Natural killer cell (primary cell): ENCODE measurements around the gene PML. TPM values are rescaled to one million over a fixed set of nuclear protein-coding genes. Genes with fewer than 3 reads are reported as not detected.
"Not testable (repeated sequence)": the region's sequence is repeated elsewhere in the genome, so short reads cannot be mapped to it uniquely, and the experiment has no call there.

ENCODE experiments used
- ATAC-seq, 3 donors: fragments of 150-1000 bp in 2 of 3; fragments of 200-7000 bp in 1 of 3; cut with Tn5 transposase; 1 replicate in 1 of 3; 2 replicates in 2 of 3; pipeline ENCODE4 v1.10.0; 2021; ENCODE audit warnings: mild to moderate bottlenecking in 2 of 3, moderate library complexity in 2 of 3
- DNase-seq, 2 donors: peaks; one replicate each; pipeline versions ENCODE4 v3.0.0 to v3.0.0-alpha.2; 2013 to 2021; ENCODE audit warnings: mixed read lengths in 1 of 2
- H3K27ac ChIP-seq: one replicate; pipeline ENCODE4 v1.5.1; 2013; ENCODE audit warnings: mild to moderate bottlenecking, low read length
- H3K27me3 ChIP-seq: one replicate; pipeline ENCODE4 v1.6.1; 2013; ENCODE audit warnings: low read length; ENCODE audit not compliant: control insufficient read depth, insufficient read depth
- H3K36me3 ChIP-seq: one replicate; pipeline ENCODE4 v1.6.1; 2013; ENCODE audit warnings: low read length; ENCODE audit not compliant: control insufficient read depth, insufficient read depth
- H3K4me1 ChIP-seq: one replicate; pipeline ENCODE4 v1.6.1; 2013; ENCODE audit warnings: low read length; ENCODE audit not compliant: control insufficient read depth, insufficient read depth
- H3K4me3 ChIP-seq: one replicate; pipeline ENCODE4 v1.5.1; 2013; ENCODE audit warnings: low read length
- H3K9me3 ChIP-seq: one replicate; pipeline ENCODE4 v1.6.1; 2013; ENCODE audit warnings: low read length; ENCODE audit not compliant: control insufficient read depth, insufficient read depth
- H3K27ac Mint-ChIP-seq, 2 donors: one replicate each; pipeline ENCODE4 v1.8.0; 2022; ENCODE audit warnings: mild to moderate bottlenecking in 2 of 2, mixed read lengths in 2 of 2, moderate library complexity in 1 of 2
- H3K27me3 Mint-ChIP-seq, 2 donors: one replicate each; pipeline ENCODE4 v1.8.0; 2022; ENCODE audit warnings: low read depth in 2 of 2, mixed read lengths in 2 of 2
- H3K36me3 Mint-ChIP-seq: one replicate; pipeline ENCODE4 v1.8.0; 2022; ENCODE audit warnings: mixed read lengths
- H3K4me1 Mint-ChIP-seq, 2 donors: one replicate each; pipeline ENCODE4 v1.8.0; 2022; ENCODE audit warnings: mixed read lengths in 2 of 2
- H3K4me3 Mint-ChIP-seq: one replicate; pipeline ENCODE4 v1.8.0; 2022; ENCODE audit warnings: mild to moderate bottlenecking, moderate library complexity, mixed read lengths
- H3K9me3 Mint-ChIP-seq, 2 donors: one replicate each; pipeline ENCODE4 v1.8.0; 2022; ENCODE audit warnings: mixed read lengths in 2 of 2
- WGBS: methylation state at CpG from one replicate; pipeline ENCODE4 v1.1.7; 2013; ENCODE audit warnings: missing lambda C conversion rate; ENCODE audit not compliant: insufficient coverage; 5-methylcytosine and 5-hydroxymethylcytosine counted together
- intact Hi-C: fragments of 100-400 bp; cut with micrococcal nuclease; formaldehyde crosslinking; loops from one replicate; pipeline ENCODE4 v1.14.2; 2022
- total RNA-seq, 4 donors: library from RNA; stranded (reverse); fragments of 120-200 nt in 1 of 4; gene quantifications; one replicate each; pipeline versions ENCODE4 v1.2.3 to v1.2.4, GENCODE V29; 2013 to 2022
- TF ChIP-seq, protein P1 (sequence below): fragments of 200-600 bp; IDR thresholded peaks from one replicate; pipeline ENCODE4 v1.8.0; 2022; ENCODE audit warnings: antibody characterized with exemption

PML gene
- total RNA-seq, 3 donors from 2014 or later (not counting 1 experiment from before 2014, with no cell fraction given): 65.8 to 68.7 (median 67.6) TPM

DNA sequence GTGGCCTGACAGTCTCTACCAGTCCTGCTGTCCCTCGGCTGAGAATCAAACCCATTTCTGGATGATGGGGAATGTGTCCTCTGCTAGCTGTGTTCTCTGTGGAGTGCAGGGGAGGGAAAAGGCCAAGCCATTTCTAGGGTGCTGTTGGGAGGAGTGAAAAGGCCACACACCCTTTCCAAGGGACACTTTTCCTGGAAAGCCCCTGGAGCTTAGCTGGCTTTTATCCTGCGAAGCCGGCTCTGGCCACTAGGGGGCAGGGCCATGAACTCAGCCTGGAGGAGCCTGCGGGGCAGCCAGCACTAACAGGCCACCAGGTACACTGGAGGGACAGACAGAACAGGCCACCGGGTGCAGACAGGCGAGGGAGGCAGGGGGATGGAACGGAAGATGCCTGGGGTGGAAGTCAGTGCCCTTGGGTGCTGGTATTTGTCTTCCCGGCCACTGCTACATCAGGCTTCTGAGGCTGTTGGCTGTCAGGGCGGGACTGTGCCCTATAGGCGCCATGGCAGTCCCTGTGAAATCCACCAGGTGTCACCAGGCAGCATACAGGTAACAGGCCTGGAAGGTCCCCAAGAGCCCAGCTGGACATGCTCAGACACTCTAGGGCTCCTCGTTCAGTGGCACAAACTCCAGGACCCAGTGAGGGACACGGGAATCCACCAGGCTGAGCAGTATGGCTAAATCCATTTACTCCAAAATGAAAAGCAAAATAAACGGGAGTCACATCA, 71.3 kb downstream of the PML start:
- H3K36me3 Mint-ChIP-seq, H3K4me1 Mint-ChIP-seq, H3K4me1 ChIP-seq, H3K4me3 Mint-ChIP-seq, H3K4me3 ChIP-seq, H3K27ac ChIP-seq, H3K27me3 Mint-ChIP-seq, intact Hi-C loops, H3K27ac Mint-ChIP-seq, H3K36me3 ChIP-seq, H3K27me3 ChIP-seq, H3K9me3 ChIP-seq, H3K9me3 Mint-ChIP-seq: not testable (repeated sequence)
- WGBS: 39% methylated on average over 5 of the region's 13 CpGs
- peak; percentile 81 to 93 (median 93) for ATAC-seq
- TF ChIP-seq, protein P1, sequence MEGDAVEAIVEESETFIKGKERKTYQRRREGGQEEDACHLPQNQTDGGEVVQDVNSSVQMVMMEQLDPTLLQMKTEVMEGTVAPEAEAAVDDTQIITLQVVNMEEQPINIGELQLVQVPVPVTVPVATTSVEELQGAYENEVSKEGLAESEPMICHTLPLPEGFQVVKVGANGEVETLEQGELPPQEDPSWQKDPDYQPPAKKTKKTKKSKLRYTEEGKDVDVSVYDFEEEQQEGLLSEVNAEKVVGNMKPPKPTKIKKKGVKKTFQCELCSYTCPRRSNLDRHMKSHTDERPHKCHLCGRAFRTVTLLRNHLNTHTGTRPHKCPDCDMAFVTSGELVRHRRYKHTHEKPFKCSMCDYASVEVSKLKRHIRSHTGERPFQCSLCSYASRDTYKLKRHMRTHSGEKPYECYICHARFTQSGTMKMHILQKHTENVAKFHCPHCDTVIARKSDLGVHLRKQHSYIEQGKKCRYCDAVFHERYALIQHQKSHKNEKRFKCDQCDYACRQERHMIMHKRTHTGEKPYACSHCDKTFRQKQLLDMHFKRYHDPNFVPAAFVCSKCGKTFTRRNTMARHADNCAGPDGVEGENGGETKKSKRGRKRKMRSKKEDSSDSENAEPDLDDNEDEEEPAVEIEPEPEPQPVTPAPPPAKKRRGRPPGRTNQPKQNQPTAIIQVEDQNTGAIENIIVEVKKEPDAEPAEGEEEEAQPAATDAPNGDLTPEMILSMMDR: peak; percentile 61
- peak in 1 of 2 donors; percentile 55 for DNase-seq

DNA sequence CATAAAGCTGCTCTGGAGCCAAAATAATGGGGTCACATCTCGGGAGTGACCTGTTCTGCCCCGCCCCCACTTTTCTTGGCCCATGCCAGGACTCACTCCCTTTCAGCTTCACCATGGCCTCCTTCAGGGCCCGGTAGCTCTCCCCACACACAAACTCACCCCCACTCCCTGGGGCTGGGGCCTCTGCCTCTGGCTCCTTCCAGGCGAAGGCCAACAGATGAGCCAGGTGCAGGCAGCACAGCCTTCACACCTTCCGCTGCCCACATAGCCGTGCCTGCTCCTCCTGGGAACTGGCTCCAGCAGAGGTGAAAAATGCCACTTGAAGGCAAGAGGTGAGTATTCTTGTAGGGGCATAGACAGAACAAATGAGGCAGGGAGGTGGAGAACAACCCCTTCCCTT, 77.1 kb downstream of the PML start:
- H3K27me3 ChIP-seq, H3K4me3 Mint-ChIP-seq, intact Hi-C loops, H3K27me3 Mint-ChIP-seq, H3K4me1 Mint-ChIP-seq, H3K27ac ChIP-seq, H3K27ac Mint-ChIP-seq, H3K36me3 ChIP-seq, H3K9me3 ChIP-seq, DNase-seq, H3K36me3 Mint-ChIP-seq, H3K4me1 ChIP-seq, ATAC-seq, H3K4me3 ChIP-seq, H3K9me3 Mint-ChIP-seq: not testable (repeated sequence)
- WGBS: 98% methylated on average over 2 of the region's 6 CpGs

DNA sequence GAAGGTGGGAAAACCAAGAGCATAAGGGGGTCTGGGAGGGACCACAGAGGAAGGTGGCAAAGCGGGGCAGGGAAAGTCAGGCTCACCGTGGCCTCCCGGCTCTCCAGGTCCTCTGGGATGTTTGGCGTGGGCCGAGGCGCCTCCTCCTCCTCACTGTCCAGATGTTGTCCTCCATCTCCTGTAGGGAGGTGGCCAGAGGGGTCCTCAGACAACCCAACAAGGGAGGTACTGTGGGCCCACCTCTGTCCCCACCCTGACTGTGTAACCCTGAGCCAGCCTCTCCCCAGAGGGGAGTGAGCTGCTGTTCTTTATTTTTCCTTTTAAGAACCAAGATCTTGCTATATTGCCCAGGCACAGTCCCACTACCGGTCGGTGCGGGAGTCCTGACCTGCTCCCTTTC, 77.6 kb downstream of the PML start:
- H3K27ac ChIP-seq, H3K27me3 Mint-ChIP-seq, H3K4me3 ChIP-seq, intact Hi-C loops, H3K27me3 ChIP-seq, H3K36me3 ChIP-seq, H3K4me1 Mint-ChIP-seq, H3K9me3 Mint-ChIP-seq, ATAC-seq, H3K36me3 Mint-ChIP-seq, DNase-seq, H3K27ac Mint-ChIP-seq, H3K4me3 Mint-ChIP-seq, H3K9me3 ChIP-seq, H3K4me1 ChIP-seq: not testable (repeated sequence)
- WGBS: no CpG with 5 or more reads among the region's 9 CpGs

DNA sequence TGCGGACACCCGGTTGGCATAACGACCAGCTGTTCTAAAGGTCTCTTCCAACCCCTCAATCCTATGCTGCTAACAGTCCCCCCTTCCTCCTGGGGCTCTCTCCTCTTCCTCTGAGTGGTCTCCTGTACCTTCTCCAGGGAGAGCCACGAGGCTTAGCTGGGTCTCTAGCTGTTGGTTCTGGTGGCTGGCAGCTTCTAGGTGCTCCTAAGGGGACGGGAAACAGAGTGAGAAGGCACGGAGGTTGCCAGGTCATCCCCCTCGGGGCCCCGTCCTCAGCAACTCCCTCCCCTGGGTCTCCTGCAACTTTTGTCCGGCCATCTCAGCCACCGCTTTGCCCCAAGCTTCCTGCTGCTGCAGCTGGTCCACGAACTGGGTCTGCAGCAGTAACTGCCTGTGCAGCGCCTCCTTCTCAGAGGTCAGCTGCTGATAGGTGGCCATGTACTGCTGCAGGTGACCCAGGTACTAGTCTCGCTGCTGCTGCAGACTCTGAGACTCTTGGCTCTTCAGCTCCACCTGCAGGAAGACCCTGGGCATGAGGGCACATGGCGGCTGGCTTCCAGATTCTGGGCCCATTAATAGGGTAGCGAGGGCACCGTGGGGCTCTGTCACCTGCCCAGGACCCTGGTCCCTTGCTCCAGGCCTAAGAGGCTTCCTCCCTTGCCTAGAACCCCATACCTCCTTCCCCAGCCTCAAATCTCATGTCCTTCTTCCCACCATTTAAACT, 78.3 kb downstream of the PML start:
- H3K27ac Mint-ChIP-seq, DNase-seq, H3K4me3 ChIP-seq, H3K36me3 Mint-ChIP-seq, intact Hi-C loops, ATAC-seq, H3K9me3 ChIP-seq, H3K36me3 ChIP-seq, H3K27me3 ChIP-seq, H3K4me1 ChIP-seq, H3K9me3 Mint-ChIP-seq, H3K4me1 Mint-ChIP-seq, H3K27ac ChIP-seq, H3K4me3 Mint-ChIP-seq, H3K27me3 Mint-ChIP-seq: not testable (repeated sequence)
- WGBS: 73% methylated on average over 2 of the region's 16 CpGs

DNA sequence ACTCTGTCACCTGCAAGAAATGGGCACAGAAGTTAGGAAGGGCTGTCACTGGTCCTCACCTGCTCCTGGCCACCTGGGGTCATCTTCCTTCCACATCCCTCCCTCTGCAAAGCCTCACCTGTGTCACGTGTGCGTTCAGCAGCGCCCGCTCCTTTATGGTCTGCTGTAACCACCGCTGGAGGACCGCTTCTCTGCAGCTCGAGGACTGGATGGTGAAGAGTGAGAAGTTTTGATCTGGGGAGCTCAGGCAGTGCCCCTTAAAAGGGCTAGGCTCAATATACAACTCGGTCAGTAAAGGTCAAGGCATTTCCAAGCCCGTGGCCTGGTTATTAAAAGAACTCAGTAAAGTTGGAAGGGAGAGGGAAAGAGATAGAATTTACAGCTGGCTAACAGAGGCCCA, 81.3 kb downstream of the PML start:
- H3K27ac ChIP-seq, H3K9me3 Mint-ChIP-seq, H3K36me3 ChIP-seq, H3K27ac Mint-ChIP-seq, H3K4me3 Mint-ChIP-seq, H3K4me1 ChIP-seq, ATAC-seq, H3K27me3 Mint-ChIP-seq, H3K4me3 ChIP-seq, H3K4me1 Mint-ChIP-seq, H3K27me3 ChIP-seq, intact Hi-C loops, H3K36me3 Mint-ChIP-seq, DNase-seq, H3K9me3 ChIP-seq: not testable (repeated sequence)
- WGBS: 89% methylated on average over 8 of the region's 9 CpGs

DNA sequence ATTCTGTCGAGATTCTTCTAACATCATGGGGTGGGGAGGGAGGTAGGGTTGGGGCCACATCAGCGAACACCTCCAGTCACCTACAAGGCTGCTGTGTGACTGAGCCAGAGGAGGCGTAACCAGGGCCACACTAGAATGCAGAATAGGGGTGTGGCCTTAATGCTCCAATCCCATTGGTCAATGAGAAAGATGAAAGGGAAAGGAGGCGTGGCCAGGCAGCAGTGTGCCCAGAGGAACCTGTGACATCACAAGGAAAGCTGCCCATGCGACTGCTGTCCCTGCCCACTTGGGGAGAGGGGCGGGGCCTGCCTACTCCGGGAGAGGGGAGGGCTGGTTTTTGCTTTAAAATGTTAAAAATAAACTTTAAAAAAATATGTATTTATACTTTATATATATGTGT, 87.9 kb downstream of the PML start, which contains the start of gene GOLGA6A:
GOLGA6A (minus strand) TSS at position 101 of the 400 bp plus-strand sequence; CDS start at position 60, 41 bp downstream.
- ATAC-seq, H3K27ac Mint-ChIP-seq, H3K9me3 ChIP-seq, H3K4me3 Mint-ChIP-seq, H3K36me3 Mint-ChIP-seq, DNase-seq, H3K27me3 Mint-ChIP-seq, H3K27me3 ChIP-seq, H3K9me3 Mint-ChIP-seq, H3K4me1 ChIP-seq, intact Hi-C loops, H3K36me3 ChIP-seq, H3K4me3 ChIP-seq, H3K27ac ChIP-seq, H3K4me1 Mint-ChIP-seq: not testable (repeated sequence)
- WGBS: no CpG with 5 or more reads among the region's 7 CpGs

DNA sequence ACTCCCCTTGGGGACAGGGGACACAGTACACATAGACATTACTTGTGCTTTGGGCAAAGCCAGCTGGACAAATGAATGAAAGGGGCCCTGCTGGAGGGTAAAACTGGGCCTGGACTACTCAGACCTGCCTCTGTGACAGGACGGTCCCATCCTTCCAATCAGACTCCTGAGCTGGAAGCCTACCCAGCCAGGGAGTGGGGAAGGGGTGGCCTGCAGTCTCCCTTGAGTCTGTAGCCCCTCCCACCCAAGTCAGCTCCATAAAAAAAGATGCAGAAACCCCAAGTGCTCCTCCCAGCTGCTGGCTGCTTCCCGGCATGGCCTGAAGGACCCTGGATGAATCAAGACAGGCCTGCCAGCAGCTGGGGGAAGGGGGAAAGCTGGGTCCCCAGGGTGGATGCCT, 100.1 kb downstream of the PML start:
- H3K9me3 ChIP-seq, H3K4me1 Mint-ChIP-seq, H3K9me3 Mint-ChIP-seq, H3K4me3 Mint-ChIP-seq, H3K4me1 ChIP-seq, H3K27me3 Mint-ChIP-seq, H3K36me3 ChIP-seq, DNase-seq, H3K4me3 ChIP-seq, intact Hi-C loops, H3K36me3 Mint-ChIP-seq, H3K27ac ChIP-seq, H3K27ac Mint-ChIP-seq, H3K27me3 ChIP-seq, ATAC-seq: not testable (repeated sequence)
- no CpG with 5 or more reads among the region's 2 CpGs for WGBS
